ELR (cell line): ENCODE data around the gene WNK3.

Experiments used
- DNase-seq: peaks from one replicate; pipeline ENCODE4 v3.0.0-alpha.2; 2015; ENCODE audit warnings: low read depth

WNK3 gene

GRCh38 chrX:54166915-54167314 is 190.9 kb downstream of the WNK3 start:
- DNase-seq: no peak

- DNase-seq: no peak
Observed at GRCh38 chrX:54157561-54157960, 200.3 kb downstream of the WNK3 start.
